Skeletal muscle satellite cell (primary cell): Measurements from ENCODE around the gene PWP2.
"Not testable (repeated sequence)": the region's sequence is repeated elsewhere in the genome, so short reads cannot be mapped to it uniquely, and the experiment has no call there.

Source experiments
- H3K27me3 ChIP-seq: 2 replicates; pipeline ENCODE4 v1.7.0; 2013; ENCODE audit warnings: low read length; ENCODE audit not compliant: control insufficient read depth, insufficient read depth
- H3K36me3 ChIP-seq: 2 replicates; pipeline ENCODE4 v1.7.0; 2013; ENCODE audit warnings: mild to moderate bottlenecking, control low read depth, low read length; ENCODE audit not compliant: insufficient read depth
- H3K4me1 ChIP-seq: 2 replicates; pipeline ENCODE4 v1.7.0; 2013; ENCODE audit warnings: low read length; ENCODE audit not compliant: control insufficient read depth, insufficient read depth
- H3K4me2 ChIP-seq: 2 replicates; pipeline ENCODE4 v1.7.0; 2013; ENCODE audit warnings: mild to moderate bottlenecking, low read length
- H3K4me3 ChIP-seq: 2 replicates; pipeline ENCODE4 v1.7.0; 2013; ENCODE audit warnings: low read length
- H3K9ac ChIP-seq: 2 replicates; pipeline ENCODE4 v1.7.0; 2013; ENCODE audit warnings: mild to moderate bottlenecking, low read depth, low read length, moderate library complexity
- H3K9me3 ChIP-seq: replicated peaks from 2 replicates; pipeline ENCODE4 v1.7.0; 2013; ENCODE audit warnings: mild to moderate bottlenecking, control low read depth, low read length

PWP2 gene

DNA sequence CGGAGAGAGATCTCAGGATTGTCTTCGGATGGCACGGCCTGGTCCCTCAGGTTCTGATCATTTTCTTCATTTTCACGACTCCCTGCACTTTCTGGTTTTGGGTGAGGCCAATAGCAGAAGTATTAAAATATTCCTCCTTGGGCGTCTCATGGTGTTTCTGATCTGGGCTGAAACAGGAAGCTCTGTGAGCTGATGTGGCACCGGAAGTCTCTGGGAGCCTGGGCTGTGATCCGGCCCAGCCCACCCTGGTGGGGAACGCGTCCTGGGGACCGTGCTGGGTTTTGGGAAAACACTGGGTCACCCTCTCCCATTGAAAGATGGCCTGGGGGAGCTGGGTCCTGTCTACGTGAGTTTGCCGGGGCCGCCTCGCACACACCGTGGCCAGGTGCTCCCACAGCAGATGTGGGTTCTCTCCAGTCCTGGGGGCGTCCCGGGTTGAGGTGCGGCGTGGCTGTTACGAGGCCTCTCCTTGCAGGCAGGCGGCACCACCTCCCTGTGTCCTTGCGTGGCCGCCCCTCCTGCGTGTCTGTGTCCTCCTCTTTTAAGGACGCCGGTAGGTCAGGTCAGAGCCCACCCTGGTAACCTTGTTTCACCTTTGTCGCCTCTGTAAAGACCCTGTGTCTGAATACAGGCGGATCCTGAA, 50.4 kb downstream of the PWP2 start:
- not testable (repeated sequence) for H3K36me3 ChIP-seq, H3K4me1 ChIP-seq, H3K9me3 ChIP-seq

DNA sequence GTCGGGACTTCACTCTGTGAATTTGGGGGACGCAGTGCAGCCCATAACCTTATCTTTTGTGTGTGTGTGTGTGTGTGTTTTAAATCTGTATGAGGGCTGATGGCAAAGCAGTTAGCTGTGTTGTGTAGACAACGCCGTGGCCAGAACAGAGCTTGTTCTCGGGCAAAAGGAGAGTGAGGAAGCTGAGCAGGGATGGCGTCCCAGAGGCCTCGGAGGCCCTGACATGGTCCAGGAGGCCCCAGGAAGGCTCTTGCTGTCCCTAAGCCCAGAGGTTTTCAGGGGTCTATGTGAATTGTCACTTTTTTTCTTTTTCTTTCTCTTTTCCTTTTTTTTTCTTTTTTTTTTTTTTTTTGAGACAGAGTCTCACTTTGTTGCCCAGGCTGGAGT, 50.9 kb downstream of the PWP2 start:
- not testable (repeated sequence) for H3K4me2 ChIP-seq

More for the DNA sequence above, 50.4 kb downstream of the PWP2 start:
- not testable (repeated sequence) for H3K9ac ChIP-seq, H3K27me3 ChIP-seq, H3K4me3 ChIP-seq, H3K4me2 ChIP-seq

GRCh38 chr21:44159349-44160297, 52.4 kb downstream of the PWP2 start:
- not testable (repeated sequence) for H3K27me3 ChIP-seq, H3K4me2 ChIP-seq, H3K4me3 ChIP-seq, H3K9ac ChIP-seq, H3K4me1 ChIP-seq, H3K36me3 ChIP-seq, H3K9me3 ChIP-seq

More for the DNA sequence above, 50.9 kb downstream of the PWP2 start:
- not testable (repeated sequence) for H3K4me3 ChIP-seq, H3K27me3 ChIP-seq, H3K9ac ChIP-seq, H3K4me1 ChIP-seq, H3K36me3 ChIP-seq, H3K9me3 ChIP-seq

DNA sequence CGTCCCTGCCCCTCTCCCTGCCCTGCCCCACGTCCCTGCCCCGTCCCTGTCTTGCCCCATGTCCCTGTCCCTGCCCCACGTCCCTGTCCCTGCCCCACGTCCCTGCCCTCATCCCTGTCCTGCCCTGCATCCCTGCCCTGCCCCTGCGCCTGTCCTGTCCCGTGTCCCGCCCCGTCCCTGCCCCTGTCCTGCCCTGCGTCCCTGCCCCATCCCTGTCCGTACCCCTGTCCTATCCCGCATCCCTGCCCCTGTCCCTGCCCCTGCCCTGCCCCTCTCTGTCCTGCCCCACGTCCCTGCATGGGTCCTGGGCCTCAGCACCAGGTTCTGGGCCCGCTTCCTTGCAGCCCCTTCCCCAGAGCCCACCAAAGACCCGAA, 53.1 kb downstream of the PWP2 start:
- H3K9me3 ChIP-seq, H3K4me3 ChIP-seq, H3K9ac ChIP-seq, H3K4me2 ChIP-seq, H3K27me3 ChIP-seq, H3K36me3 ChIP-seq, H3K4me1 ChIP-seq: not testable (repeated sequence)

DNA sequence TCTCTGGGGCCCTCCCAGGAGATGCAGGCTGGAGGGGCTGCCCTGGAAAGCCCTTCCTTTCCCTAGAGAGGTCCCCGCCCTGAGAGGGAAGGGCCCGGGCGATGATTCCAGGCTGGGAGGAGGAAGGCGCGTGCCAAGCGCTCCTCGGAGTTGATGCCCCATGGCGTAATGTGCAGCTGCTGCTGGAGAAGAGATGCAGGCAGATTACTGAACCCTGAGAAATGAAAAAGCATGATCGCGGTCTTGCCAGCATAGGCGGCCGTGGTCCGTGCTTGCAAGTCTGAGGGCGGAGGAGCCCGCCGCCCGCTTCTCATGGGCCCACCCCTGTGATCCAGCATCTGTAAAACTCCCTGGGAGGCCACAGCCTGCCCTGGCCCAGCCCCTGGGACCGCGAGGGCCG, 53.6 kb downstream of the PWP2 start:
- not testable (repeated sequence) for H3K27me3 ChIP-seq, H3K4me1 ChIP-seq, H3K9ac ChIP-seq

GRCh38 chr21:44163167-44163653, 56.0 kb downstream of the PWP2 start:
- not testable (repeated sequence) for H3K4me1 ChIP-seq, H3K36me3 ChIP-seq, H3K27me3 ChIP-seq, H3K9ac ChIP-seq, H3K9me3 ChIP-seq, H3K4me3 ChIP-seq, H3K4me2 ChIP-seq

More for the DNA sequence above, 53.6 kb downstream of the PWP2 start:
- not testable (repeated sequence) for H3K36me3 ChIP-seq, H3K4me3 ChIP-seq, H3K9me3 ChIP-seq, H3K4me2 ChIP-seq

DNA sequence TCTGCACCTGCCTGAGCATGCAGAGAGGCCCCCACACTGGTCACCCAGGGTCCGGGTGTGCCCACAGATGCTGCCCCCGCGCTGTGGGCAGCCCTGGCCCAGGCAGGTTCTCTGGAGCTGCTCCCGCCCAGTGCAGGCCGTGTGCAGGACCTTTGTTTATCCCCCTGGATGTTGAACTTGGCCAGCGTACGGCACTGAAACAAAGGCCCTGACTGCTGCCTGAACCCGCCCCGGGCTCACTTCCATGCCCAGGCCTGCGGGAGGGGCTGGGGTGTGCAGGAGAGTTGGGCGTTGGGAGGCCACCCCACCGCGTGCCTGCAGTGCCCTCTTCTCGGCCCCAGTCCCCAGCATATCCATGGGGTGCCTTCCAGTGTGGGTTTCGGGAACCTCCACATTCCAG, 58.7 kb downstream of the PWP2 start:
- not testable (repeated sequence) for H3K27me3 ChIP-seq, H3K4me1 ChIP-seq, H3K4me3 ChIP-seq, H3K4me2 ChIP-seq, H3K9ac ChIP-seq, H3K36me3 ChIP-seq, H3K9me3 ChIP-seq

DNA sequence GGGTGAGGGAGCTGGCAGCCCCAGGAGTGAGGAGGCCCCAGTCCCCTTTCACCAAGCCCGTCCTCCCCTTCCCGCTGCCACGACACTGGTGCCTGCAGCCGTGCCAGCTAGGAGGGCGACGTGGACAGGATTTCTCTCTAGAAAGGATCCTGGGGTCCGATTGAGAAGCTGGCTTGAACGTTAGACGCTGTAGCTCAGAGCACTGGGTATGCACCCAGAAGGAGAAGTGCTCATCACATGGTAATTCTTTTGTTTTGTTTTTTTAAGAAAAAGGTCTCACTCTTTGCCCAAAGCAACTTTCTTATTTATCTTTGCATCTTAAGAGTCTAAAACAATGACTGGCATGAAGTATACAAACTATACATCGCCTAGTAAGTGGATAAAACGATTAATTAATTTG, 60.3 kb downstream of the PWP2 start:
- not testable (repeated sequence) for H3K9ac ChIP-seq, H3K4me2 ChIP-seq, H3K4me3 ChIP-seq, H3K9me3 ChIP-seq, H3K27me3 ChIP-seq, H3K4me1 ChIP-seq, H3K36me3 ChIP-seq

DNA sequence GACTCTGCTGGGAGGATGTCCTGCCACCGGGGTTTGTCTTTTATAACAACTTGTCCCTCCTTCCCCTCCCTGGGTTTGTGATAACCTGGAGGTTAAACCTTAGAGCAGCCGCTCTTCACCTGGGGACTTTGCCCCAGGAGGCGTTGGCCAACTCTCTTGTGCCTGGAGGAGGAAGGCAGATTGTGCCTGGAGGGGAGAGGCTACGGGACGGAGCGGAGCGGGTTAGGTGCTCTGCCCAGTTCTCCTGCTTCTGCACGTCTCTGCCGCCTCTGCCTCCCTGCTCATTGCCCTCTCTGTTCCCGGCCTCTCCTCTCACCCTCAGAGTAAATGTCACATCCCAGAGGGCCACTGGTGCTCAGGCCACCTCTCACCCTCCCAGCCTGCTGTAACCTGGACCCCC, 63.1 kb downstream of the PWP2 start:
- H3K4me1 ChIP-seq, H3K4me2 ChIP-seq, H3K9ac ChIP-seq, H3K36me3 ChIP-seq, H3K27me3 ChIP-seq, H3K4me3 ChIP-seq, H3K9me3 ChIP-seq: not testable (repeated sequence)

DNA sequence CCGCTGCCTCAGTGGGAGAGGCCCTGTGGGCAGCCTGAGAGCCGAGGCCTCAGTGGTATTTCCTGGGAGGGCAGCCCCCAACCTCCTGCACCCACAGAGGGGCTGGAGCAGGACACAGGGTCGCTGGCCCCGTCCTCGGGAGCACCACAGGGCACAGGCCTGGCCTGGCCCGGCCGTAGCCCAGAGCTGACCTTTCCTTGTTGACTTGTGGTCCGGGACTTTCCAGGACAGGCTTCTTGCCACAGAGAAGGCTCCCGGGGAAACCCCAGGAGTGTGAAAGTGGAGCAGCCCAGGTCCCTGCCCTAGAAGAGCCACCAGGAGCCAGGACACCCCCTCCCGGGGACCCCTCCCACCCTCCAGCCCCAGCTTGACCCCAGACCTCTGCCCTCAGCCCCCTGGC, 63.7 kb downstream of the PWP2 start:
- H3K27me3 ChIP-seq, H3K36me3 ChIP-seq, H3K9ac ChIP-seq, H3K4me1 ChIP-seq, H3K9me3 ChIP-seq, H3K4me2 ChIP-seq, H3K4me3 ChIP-seq: not testable (repeated sequence)

DNA sequence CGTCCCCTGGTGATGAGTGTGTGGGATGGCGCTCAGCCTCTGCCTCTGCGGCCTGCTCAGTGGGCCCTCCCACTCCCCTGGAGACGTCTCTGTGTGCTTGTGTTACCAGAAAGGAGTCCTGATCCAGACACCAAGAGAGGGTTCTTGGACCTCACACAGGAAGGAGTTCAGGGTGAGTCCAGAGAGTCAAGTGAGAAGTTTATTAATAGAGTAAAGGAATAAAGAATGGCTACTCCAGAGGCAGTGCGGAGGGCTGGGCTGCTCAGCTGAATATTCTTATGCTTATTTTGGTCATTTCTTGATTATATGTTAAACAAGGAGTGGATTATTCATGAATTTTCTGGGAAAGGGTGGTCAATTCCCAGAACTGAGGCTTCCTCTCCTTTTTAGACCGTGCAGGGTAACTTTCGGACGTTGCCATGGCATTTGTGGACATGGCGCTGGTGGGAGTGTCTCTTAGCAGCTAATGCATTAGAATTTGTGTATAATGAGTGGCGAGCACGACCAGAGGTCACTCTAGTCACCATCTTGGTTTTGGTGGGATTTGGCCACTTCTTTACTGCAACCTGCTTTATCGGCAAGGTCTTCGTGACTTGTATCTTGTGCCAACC, 64.9 kb downstream of the PWP2 start:
- not testable (repeated sequence) for H3K27me3 ChIP-seq, H3K4me3 ChIP-seq, H3K9me3 ChIP-seq, H3K4me1 ChIP-seq, H3K9ac ChIP-seq, H3K36me3 ChIP-seq, H3K4me2 ChIP-seq

DNA sequence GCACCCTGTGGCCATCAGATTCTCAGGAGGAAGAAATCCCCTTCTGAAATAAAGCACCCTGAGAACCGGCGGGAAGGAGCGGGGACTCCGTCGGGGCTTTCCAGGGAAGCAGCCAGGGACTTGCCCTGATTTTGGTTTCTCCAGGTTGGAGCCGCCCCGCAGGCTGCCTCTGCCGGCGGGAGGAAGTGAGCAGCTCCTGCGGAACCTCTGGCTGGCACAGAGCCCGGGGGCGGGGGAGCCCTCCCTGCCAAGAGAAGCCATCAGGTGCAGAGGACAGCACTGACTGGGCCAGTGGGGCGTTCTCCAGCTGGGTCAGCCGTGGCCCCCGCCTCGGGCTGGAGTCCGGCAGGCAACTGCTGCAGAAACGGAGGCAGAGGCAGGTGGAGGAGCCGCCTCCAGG, 65.5 kb downstream of the PWP2 start:
- not testable (repeated sequence) for H3K4me1 ChIP-seq, H3K9me3 ChIP-seq, H3K4me3 ChIP-seq, H3K9ac ChIP-seq, H3K36me3 ChIP-seq, H3K4me2 ChIP-seq, H3K27me3 ChIP-seq
